ENCODE measurements around the gene MDM4. TPM values are rescaled to one million over a fixed set of nuclear protein-coding genes. Genes with fewer than 3 reads are reported as not detected.

The MDM4 gene
- total and polyA plus RNA-seq, 7 donors: 5.0 to 67.0 (median 33.4) TPM

DNA sequence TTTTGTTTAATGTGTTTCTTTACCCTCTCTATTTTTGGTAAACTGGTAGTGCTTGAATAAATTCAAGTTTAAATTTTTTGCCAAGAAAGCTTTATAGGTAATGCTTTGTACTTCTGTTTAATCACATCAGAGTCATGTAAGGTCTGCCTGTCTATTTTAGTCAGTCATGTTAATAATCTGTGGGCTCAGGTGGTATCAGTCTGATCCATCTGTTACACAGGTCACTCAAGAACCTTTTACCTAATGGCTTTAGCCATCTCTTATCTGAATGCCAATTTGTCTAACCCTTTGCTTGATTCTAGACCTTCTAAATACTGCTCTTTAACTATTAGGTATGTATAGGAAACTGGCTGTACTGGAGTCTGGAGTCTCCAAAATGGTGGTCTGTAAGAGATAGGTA is 16.6 kb downstream of the MDM4 start:
- TF ChIP-seq CTCF (IDR thresholded peaks at IDR 0.05): no peak
- intact Hi-C loops (cut with DNase I): loop anchor here in 1 of 2 donors (10.0 kb wide), 2 partner anchors 562 to 698 kb away; no protein-coding TSS in a partner anchor
- H3K4me3 ChIP-seq: no peak overlapping the region
- no peak for DNase-seq
- ATAC-seq: no peak
- H3K9me3 ChIP-seq: no peaks in the 10 kb centered on the region
- H3K4me1 ChIP-seq: peaks cover 7% of the 10 kb centered on the region
- peaks cover 2 to 93% of the 10 kb centered on the region in 2 donors for H3K36me3 ChIP-seq (ENCODE audit: insufficient read depth in 1 of 2, low read depth in 1 of 2)
- no peaks in the 10 kb centered on the region for H3K27me3 ChIP-seq (ENCODE audit: insufficient read depth in 3 of 3, low read length in 2 of 3)
- no peak overlapping the region for H3K27ac ChIP-seq

- no peaks in the 10 kb centered on the region for H3K4me1 ChIP-seq
- H3K36me3 ChIP-seq (ENCODE audit: insufficient read depth in 1 of 2, low read depth in 1 of 2): peaks cover 14 to 97% of the 10 kb centered on the region in 2 donors
- H3K9me3 ChIP-seq: no peaks in the 10 kb centered on the region
- no peaks in the 10 kb centered on the region for H3K27me3 ChIP-seq (ENCODE audit: insufficient read depth in 3 of 3, low read length in 2 of 3)
- 64 to 67% (median 67%) methylated on average over 2 of the region's 2 CpGs for WGBS, 3 donors
- ATAC-seq: no peak
- TF ChIP-seq CTCF (IDR thresholded peaks at IDR 0.05): no peak
- H3K4me3 ChIP-seq: no peak overlapping the region
- no peak for DNase-seq
- no peak overlapping the region for H3K27ac ChIP-seq
- intact Hi-C loops (cut with DNase I): no loop called here
These were observed 25.4 kb downstream of the MDM4 start for GRCh38 chr1:204541626-204542025.

DNA sequence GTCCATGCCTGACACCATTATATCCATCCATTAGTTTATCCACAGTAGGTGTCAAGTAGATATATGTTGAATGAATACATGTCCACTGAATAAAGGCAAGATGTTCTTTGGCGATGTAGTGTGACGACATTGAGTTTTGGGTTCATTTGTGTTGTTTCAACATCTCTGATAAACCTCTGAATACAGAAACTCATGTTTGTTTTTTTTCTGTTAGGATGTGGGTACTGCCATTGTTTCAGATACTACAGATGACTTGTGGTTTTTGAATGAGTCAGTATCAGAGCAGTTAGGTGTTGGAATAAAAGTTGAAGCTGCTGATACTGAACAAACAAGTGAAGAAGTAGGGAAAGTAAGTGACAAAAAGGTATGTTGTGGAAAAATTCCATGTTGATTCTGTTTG is 28.1 kb downstream of the MDM4 start:
- intact Hi-C loops (cut with DNase I): no loop called here
- ATAC-seq: no peak
- no peak for TF ChIP-seq CTCF (IDR thresholded peaks at IDR 0.05)
- H3K27me3 ChIP-seq (ENCODE audit: insufficient read depth in 3 of 3, low read length in 2 of 3): no peaks in the 10 kb centered on the region
- H3K9me3 ChIP-seq: no peaks in the 10 kb centered on the region
- 90 to 97% (median 92%) methylated on average over 2 of the region's 2 CpGs for WGBS, 3 donors
- no peaks in the 10 kb centered on the region for H3K4me1 ChIP-seq
- peaks cover 17 to 100% of the 10 kb centered on the region in 2 donors for H3K36me3 ChIP-seq (ENCODE audit: insufficient read depth in 1 of 2, low read depth in 1 of 2)
- H3K4me3 ChIP-seq: no peak overlapping the region
- no peak for DNase-seq
- no peak overlapping the region for H3K27ac ChIP-seq

DNA sequence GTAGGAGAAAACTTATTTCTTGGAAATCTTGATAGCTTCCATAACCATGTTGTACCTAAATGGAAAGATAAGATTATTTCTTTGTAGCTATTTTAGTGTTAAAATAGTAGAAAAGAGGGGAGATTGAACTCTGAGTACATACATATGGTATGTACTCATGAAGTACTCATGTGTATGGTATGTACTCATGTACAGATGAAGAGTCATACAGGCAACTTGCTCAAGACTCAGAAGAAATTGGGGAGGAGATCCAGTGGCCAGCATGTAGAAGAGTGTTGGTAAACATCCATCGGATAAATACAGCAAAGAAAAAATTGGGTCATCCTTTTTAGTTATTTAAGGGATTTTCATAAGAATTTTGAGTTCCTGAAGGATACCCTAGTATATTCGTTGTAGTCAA is 29.0 kb downstream of the MDM4 start:
- no peak for TF ChIP-seq CTCF (IDR thresholded peaks at IDR 0.05)
- H3K4me1 ChIP-seq: no peaks in the 10 kb centered on the region
- intact Hi-C loops (cut with DNase I): no loop called here

GRCh38 chr1:204545881-204546280 is 29.7 kb downstream of the MDM4 start:
- ATAC-seq (no peak), DNase-seq (no peak)
- Histone ChIP-seq H3K4me3 (no peak overlapping the region), H3K27me3 (ENCODE audit: insufficient read depth in 3 of 3, low read length in 2 of 3) (no peaks in the 10 kb centered on the region), H3K27ac (no peak overlapping the region), H3K9me3 (no peaks in the 10 kb centered on the region), H3K4me1 (no peaks in the 10 kb centered on the region), H3K36me3 (ENCODE audit: insufficient read depth in 1 of 2, low read depth in 1 of 2) (peaks cover 17 to 100% of the 10 kb centered on the region in 2 donors)
- no peak for TF ChIP-seq CTCF (IDR thresholded peaks at IDR 0.05)
- intact Hi-C loops (cut with DNase I): no loop called here
- 73 to 80% (median 73%) methylated on average over 2 of the region's 2 CpGs for WGBS, 3 donors

More for the DNA sequence above, 29.0 kb downstream of the MDM4 start:
- ATAC-seq (no peak), DNase-seq (no peak)
- H3K27me3 ChIP-seq (ENCODE audit: insufficient read depth in 3 of 3, low read length in 2 of 3): no peaks in the 10 kb centered on the region
- 95 to 96% (median 96%) methylated on average over 2 of the region's 2 CpGs for WGBS, 3 donors
- H3K9me3 ChIP-seq: no peaks in the 10 kb centered on the region
- no peak overlapping the region for H3K4me3 ChIP-seq
- H3K36me3 ChIP-seq (ENCODE audit: insufficient read depth in 1 of 2, low read depth in 1 of 2): peaks cover 17 to 100% of the 10 kb centered on the region in 2 donors
- no peak overlapping the region for H3K27ac ChIP-seq
